ENCODE results near the gene VDAC2. TPM values are rescaled to one million over a fixed set of nuclear protein-coding genes. Genes with fewer than 3 reads are reported as not detected.

The VDAC2 gene
- total RNA-seq, 1 donor from 2014 or later = 161 TPM

GRCh38 chr10:75272094-75272493 lies 61.5 kb downstream of the VDAC2 start:
- no peaks in the 10 kb centered on the region for H3K36me3 Mint-ChIP-seq (ENCODE audit: low read depth)
- no peaks in the 10 kb centered on the region for H3K9me3 Mint-ChIP-seq (ENCODE audit: low read depth)
- H3K4me3 Mint-ChIP-seq (ENCODE audit: unreplicated experiment) = no peak overlapping the region
- no peak for TF ChIP-seq CTCF (IDR thresholded peaks at IDR 0.05)
- no peak for DNase-seq (ENCODE audit: low spot score)
- no peaks in the 10 kb centered on the region for H3K27me3 Mint-ChIP-seq (ENCODE audit: low read depth)
- no peak overlapping the region for H3K27ac Mint-ChIP-seq (ENCODE audit: unreplicated experiment)
- H3K4me1 Mint-ChIP-seq (ENCODE audit: low read depth) = peaks cover 5% of the 10 kb centered on the region

DNA sequence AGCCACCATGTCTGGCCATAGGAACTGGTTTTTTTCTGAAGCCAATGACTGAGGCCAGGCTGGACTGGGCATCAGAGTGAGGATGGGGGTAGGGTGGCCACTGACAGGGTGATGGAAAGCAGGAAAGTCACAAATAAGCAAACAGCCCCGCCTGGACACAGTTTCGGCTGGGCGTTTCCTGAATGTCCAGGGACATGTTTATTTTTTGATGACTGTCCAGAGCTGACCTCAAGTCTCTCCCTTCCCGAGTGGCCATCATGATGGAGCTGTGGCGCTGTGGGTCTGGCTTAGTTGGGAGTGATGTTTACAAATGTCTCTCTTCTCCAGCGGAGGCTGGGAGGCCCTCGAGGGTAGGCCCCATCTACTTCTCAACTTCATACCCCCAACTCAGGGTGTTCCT lies 62.3 kb downstream of the VDAC2 start:
- DNase-seq (ENCODE audit: low spot score) = no peak
- Mint-ChIP-seq H3K4me3 (ENCODE audit: unreplicated experiment) (no peak overlapping the region), H3K9me3 (ENCODE audit: low read depth) (no peaks in the 10 kb centered on the region), H3K36me3 (ENCODE audit: low read depth) (no peaks in the 10 kb centered on the region), H3K4me1 (ENCODE audit: low read depth) (peaks cover 5% of the 10 kb centered on the region), H3K27me3 (ENCODE audit: low read depth) (no peaks in the 10 kb centered on the region), H3K27ac (ENCODE audit: unreplicated experiment) (no peak overlapping the region)
- TF ChIP-seq CTCF (IDR thresholded peaks at IDR 0.05) = no peak

DNA sequence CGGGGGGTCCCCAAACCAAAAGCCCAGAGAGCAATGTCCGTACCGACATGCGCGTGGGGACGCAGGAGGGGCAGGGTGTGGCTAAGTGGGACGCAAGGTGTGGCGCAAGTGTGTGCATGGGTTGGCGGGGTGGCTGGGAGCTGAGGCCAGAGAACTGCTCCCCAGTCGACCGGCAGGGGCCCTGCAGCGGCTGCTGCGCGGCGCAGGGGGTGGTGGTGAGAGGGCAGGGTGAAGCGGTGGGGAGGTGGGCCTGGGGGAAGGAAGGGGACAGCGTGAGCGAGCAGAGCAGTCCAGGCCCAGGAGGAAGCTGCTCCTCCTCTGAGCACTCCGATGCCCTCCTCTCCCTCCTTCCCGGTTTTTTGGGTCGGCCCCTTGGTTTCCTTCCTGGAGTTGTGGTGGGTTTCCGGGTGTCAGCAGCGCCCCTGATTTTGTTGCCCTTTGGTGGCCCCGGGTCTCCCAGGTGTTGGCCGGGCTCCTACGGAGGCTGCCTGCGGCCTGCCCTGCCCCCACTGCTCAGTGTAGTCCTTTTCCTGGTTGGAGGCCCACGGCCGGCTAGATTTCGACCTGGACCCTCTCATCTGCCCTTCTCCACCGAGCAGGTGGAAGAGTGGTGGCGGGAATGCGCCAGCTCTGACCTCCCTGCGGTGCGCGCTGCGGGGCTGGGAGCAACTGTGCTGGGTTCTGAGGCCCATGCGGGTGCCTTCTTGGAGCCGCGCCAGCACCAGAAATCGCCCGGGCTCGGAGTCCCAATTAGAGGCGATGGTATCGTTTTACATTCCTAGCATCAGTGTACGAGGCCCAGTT lies 65.7 kb downstream of the VDAC2 start:
- H3K36me3 Mint-ChIP-seq (ENCODE audit: low read depth) = no peaks in the 10 kb centered on the region
- H3K9me3 Mint-ChIP-seq (ENCODE audit: low read depth) = no peaks in the 10 kb centered on the region
- H3K4me3 Mint-ChIP-seq (ENCODE audit: unreplicated experiment) = no peak overlapping the region
- H3K27me3 Mint-ChIP-seq (ENCODE audit: low read depth) = peaks cover 2% of the 10 kb centered on the region
- no peak for DNase-seq (ENCODE audit: low spot score)
- H3K27ac Mint-ChIP-seq (ENCODE audit: unreplicated experiment) = no peak overlapping the region
- TF ChIP-seq CTCF (IDR thresholded peaks at IDR 0.05) = no peak
- peaks cover 5% of the 10 kb centered on the region for H3K4me1 Mint-ChIP-seq (ENCODE audit: low read depth)

- DNase-seq (ENCODE audit: low spot score) = no peak
- H3K9me3 Mint-ChIP-seq (ENCODE audit: low read depth) = no peaks in the 10 kb centered on the region
- peaks cover 18% of the 10 kb centered on the region for H3K4me1 Mint-ChIP-seq (ENCODE audit: low read depth)
- no peak for TF ChIP-seq CTCF (IDR thresholded peaks at IDR 0.05)
- no peaks in the 10 kb centered on the region for H3K36me3 Mint-ChIP-seq (ENCODE audit: low read depth)
- no peak overlapping the region for H3K4me3 Mint-ChIP-seq (ENCODE audit: unreplicated experiment)
- H3K27me3 Mint-ChIP-seq (ENCODE audit: low read depth) = peaks cover 2% of the 10 kb centered on the region
- no peak overlapping the region for H3K27ac Mint-ChIP-seq (ENCODE audit: unreplicated experiment)
Measured at GRCh38 chr10:75280236-75280635, 69.6 kb downstream of the VDAC2 start.

Other genes starting within 250 kb of the VDAC2 start
- gene SAMD8, start 99.1 kb upstream of the VDAC2 start, total RNA-seq = 22.0 to 24.7 TPM (median 23.1 TPM) in 3 replicates
- gene COMTD1, start 25.2 kb downstream of the VDAC2 start, total RNA-seq = 12.8 to 15.7 TPM (median 13.2 TPM) in 3 replicates
- 12.3 to 26.0 TPM (median 24.8 TPM) in 3 replicates for gene ZNF503, start 191.0 kb downstream of the VDAC2 start, total RNA-seq
- 0.34 to 3.5 TPM (median 2.8 TPM) in 3 replicates for gene LRMDA, start 220.8 kb downstream of the VDAC2 start, total RNA-seq